GM12874 (cell line): Measurements from ENCODE around the gene ZC3H4.

Experiments
- TF ChIP-seq, protein P1 (sequence below): IDR thresholded peaks from 2 replicates; pipeline ENCODE4 v1.5.1; 2011; ENCODE audit warnings: low read depth, mild to moderate bottlenecking, control low read depth, low read length, moderate library complexity; ENCODE audit not compliant: insufficient read depth

The ZC3H4 gene

DNA sequence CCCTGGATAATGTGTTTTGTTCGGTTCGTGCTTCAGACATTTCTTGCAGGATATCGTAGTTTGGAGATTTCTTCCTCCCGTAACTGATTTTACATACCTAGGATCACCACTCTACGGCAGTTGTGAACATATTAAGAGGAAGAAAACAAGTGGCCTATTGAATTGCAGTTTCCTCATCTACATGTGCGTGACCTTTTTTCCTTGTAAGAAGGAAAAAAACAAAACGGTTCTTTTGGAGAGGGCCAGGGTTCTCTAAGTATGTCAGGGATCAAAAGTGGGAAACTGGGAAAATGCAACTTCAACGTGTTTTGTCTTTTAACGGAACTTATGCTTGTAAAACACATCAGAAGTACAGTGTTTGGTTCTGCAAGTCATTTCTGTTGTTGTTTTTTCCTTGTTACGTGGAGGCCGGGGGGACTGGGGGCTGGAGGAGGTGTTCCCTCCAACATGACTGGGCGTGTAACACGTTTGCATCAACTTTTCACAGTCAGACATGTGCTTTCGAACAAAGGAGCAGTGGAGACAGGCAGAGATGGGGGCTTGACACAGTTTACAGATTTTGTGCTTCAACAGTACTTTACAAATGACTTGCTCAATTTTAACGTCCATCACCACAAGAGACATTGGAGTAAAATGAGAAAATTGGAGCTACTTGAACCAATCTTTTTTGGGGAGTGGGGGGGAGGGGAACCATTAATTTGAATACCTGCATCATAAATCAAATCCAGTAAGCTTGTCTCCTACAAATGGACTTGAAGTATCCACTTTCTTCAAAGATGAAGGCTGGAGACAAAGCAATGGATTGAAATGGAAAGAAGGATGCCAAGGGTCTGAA, 3.8 kb downstream of the ZC3H4 start:
- TF ChIP-seq, protein P1, sequence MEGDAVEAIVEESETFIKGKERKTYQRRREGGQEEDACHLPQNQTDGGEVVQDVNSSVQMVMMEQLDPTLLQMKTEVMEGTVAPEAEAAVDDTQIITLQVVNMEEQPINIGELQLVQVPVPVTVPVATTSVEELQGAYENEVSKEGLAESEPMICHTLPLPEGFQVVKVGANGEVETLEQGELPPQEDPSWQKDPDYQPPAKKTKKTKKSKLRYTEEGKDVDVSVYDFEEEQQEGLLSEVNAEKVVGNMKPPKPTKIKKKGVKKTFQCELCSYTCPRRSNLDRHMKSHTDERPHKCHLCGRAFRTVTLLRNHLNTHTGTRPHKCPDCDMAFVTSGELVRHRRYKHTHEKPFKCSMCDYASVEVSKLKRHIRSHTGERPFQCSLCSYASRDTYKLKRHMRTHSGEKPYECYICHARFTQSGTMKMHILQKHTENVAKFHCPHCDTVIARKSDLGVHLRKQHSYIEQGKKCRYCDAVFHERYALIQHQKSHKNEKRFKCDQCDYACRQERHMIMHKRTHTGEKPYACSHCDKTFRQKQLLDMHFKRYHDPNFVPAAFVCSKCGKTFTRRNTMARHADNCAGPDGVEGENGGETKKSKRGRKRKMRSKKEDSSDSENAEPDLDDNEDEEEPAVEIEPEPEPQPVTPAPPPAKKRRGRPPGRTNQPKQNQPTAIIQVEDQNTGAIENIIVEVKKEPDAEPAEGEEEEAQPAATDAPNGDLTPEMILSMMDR: no peak

DNA sequence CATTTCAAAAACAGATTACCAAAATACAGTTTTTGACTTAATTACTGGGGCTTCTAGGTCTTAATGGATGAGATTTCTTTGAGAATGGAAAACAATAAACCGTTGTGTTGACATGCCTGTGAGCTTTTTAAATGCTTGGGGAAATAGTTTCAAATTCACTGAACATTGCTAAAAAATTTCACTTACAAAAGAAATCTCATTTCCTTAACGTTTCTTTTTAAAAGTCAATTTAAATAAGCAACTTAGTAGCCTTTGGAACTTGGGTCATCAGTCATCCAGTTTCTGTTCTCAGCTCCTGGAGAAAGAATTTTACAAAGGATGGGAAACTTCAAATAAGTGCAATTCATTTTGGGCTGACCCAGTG, 4.4 kb downstream of the ZC3H4 start:
- TF ChIP-seq, protein P1: no peak

DNA sequence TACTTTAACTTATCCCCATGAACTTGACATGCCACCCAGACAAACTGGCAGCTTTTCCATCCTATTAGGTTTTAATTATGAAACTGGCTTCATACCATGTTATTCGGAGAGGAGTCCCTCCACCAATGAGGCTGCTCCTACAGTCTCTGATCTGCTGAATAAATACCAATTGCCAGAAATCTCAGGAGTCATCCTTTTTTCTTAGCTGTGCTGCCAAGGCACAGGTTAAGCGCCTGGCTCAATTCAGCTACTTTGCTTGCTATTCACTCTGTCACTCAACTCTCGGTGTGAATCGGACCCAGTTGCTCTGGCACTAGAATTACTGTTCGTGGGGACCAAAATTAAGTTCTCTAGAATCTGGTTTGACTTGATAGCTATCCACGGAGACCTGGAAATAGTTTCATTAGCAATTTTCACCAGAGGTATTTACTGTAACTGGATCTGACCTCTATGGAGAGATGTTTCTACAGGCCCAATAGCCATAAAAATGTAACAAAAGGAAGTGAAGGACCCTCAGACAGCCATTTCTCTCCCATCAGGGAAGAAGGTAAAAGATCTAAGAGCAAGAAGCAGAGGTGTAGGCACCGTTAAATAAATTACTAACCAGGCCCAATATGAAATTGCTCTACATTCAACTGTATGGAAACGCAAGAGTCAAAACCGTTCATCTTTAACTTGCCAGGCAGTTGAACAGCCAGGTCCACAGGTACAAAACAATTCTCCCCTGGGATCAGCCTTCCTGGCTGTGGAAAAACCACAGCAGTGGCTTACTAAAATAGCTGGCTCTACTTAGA, 5.4 kb downstream of the ZC3H4 start:
- TF ChIP-seq, protein P1: no peak

DNA sequence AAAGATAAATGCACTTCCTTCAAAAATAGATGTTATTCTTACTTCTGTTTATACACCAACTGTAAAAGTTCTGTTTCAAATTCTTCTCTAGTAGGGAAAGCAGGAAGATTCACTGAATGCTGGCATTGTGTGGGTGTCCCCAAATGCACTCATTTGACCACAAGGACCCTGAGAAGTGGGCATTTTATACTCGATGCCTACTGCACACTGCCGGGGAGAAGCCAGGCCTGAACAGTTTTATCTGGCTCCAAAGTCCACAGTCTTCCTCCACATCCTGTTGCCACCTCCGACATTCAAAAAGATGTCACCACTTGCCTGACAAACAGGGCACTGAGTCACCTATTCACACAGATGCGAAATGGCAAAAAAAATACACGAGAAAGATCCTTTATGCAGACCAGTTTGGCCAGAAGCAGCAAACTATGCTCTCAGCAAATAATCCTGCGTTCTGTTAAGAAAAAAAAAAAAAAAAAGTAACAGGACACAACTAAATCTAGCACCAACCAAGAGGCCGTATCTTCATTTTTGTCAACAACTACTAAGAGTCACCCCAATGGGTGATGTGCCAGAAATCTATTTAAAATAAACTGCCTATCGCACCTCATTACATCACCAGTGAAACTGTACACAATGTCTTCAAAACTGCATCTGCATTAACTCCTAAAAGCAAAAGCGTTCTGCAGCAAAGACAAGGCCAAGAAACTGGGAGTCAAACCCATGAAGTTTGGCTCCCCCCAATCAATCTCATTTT, 6.2 kb downstream of the ZC3H4 start:
- TF ChIP-seq, protein P1: no peak

DNA sequence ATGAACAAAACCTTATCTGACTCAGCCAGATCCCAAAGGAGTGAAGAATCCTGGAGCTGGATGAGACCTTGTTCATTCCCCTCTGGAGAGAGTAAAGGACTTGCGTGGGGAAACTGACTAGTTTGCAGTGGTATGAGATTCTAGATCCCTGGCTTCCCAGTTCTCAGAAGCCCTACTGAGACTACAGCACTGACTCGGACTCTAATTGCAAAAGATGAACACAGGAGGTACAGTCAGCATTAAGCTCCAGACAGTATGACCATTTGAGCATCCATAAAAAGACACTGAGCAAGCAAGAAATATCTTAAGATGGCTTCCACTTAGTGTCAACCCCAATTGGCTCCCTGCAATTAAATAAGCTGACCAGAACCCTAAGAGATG, 6.8 kb downstream of the ZC3H4 start:
- TF ChIP-seq, protein P1: no peak

DNA sequence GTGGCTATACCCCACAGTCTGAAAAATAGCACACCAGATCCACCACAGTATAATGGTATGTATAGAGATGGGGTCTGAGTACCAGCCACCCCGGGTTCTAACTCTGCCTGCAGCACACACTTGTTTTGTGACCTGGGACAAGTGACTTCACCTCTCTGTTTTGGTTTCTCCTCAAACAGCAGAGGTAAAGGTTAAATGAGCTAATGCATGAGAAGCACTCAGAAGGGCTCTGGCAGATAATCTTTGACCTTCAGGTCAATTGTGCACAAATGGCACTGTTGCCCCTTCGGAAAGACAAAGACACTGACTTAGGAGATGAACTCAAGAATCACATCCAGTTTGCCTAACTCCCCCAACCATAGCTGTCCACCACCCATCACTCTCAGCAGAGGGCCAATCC, 7.7 kb downstream of the ZC3H4 start:
- TF ChIP-seq, protein P1: no peak

DNA sequence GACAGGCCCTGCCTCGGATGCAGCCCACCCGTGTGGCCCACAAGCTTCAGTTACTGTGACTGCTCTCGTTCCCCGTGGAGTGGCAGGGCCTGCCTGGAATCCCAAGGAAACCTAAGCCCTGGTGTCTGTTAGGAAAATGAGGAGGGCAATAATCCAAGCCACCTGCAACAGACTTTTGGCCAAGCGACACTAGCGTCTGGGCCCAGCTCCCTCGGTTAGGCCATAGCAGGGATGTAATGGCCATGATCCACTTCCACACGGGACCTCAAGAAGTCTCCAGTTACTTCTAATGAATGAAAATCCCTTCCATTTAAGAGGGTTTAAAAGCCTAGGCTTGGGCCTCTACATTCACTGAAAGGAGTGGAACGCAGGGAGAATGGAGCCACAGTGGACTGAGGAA, 8.9 kb downstream of the ZC3H4 start:
- TF ChIP-seq, protein P1: no peak
